HL-60/S4 treated with retinoic acid at 250 ng/mL for 4 days and 3 days (cell line): ENCODE results near the gene FHL1.
"Not testable (repeated sequence)": the region's sequence is repeated elsewhere in the genome, so short reads cannot be mapped to it uniquely, and the experiment has no call there.

Experiments used
- in situ Hi-C: fragments of 300-500 bp; cut with MboI; formaldehyde crosslinking; loops from 2 replicates; pipeline ENCODE4 v1.7.0; 2022; ENCODE audit warnings: low sequenced_read_pairs

The FHL1 gene

DNA sequence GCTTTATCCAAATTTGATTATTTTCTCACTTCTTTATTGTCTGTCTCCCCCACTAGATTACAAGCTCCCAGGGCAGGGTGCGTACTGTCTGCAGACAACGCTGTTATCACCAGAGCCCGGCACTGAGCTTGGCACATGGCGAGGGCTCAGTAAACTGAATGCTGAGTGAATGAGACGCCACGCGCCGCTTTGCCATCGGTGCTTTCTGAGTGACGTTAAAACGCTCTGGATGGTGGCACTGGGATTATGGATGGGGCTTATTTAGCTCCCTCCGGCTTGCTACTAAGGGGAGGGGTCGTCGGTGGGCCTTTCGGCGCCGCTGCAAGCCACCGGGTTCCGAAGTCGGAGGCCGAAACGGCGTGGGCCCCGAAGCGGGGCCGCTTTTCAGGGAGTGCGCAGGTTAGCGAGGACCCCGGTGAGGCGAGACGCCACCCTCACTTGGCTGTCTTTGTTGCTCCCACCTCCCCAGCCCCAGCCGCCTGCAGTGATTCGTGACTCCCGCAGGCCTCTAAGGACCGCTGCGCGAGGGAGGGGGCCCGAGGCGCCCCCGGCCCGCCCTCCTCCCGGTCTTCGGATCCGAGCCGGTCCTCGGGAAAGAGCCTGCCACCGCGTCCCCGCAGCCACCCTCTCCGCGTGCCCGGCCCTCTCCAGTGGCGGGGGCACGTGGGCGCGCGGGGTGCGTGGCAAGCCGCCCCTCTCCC lies 569 bp upstream of the FHL1 start:
- in situ Hi-C loops, result no loop called here

DNA sequence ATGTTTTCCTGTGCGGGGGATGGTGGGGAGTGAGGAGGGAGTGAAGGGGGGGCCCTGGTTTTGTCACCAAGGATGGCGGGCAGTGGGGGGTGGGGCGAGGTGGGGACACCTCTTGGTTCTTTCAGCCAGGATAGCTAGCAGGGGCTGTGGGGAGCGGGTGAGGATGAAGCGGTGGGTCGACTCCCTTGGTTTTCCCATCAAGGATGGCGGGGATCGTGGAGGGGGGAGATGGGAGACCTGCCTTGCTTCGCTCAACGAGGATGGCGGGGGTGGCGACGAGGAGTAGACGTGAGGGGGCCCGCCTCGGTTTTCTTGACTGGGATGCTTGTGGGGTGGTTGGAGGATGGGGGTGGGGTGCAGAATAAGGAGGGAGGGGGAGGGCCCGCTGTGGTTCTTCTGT lies 643 bp downstream of the FHL1 start:
- in situ Hi-C loops, result no loop called here

GRCh38 chrX:136148391-136148790 lies 1.1 kb downstream of the FHL1 start:
- in situ Hi-C loops, result no loop called here

DNA sequence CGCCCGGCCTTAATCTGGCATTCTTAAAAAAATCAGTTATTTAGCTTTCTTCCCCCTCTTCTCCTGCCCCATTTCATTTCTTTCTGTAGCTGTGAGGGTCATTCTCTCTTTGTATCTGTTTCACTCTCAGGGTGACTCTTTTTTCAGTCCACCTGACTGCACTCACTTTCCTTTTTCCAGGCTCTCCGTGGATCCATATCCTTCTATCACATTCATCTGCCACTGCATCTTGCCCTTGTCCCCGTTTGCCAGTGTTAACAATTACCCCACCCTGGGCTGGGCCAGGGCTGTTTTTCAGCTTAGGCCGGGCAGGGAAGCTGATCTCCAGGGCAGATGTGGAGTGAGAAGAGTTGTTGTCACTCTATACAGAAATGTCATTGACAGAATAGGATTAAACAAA lies 7.7 kb downstream of the FHL1 start:
- in situ Hi-C loops, result no loop called here

DNA sequence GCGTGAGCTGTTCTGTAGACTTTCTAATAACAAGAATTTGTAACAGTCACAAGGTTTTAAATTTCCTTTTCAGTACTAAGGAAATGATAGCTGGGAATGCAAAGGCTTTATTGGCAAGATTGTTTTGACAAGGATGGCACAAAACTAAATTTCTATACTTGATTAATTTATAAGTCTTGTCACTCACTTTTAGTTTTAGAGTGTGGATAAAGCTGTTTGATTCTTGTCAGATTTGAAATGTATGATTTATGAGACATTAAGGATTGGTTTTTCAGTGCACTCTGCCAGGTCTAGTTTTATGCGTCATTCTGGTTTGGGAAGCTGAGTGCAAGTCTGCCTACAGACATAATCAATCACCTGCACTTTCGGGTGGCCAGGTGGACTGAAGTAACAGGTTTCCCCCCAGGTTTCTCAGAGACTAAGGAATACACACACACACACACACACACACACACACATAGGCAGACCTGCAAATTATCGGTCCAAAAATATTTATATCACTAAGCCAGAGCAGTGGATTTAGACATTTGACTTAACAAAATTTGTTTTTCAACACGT lies 9.3 kb downstream of the FHL1 start:
- in situ Hi-C loops, result no loop called here

DNA sequence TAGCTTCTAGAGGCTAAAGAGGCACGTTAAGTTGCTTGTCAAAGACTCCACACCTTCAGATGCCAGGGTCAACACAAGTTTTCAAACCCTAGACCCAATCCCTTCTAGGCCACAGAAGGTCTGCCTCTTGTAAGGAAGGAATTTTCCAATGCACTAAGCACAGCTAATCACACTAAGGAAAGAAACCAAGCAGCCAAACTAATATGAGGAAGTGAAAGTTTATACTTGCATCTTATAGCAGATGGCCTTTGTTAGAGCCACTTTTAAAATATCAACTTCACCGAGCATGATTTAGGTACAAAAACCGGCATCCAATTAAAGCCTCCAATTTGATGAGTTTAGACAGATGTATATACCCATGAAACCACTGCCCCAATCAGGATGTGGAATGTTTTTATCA lies 9.9 kb downstream of the FHL1 start:
- in situ Hi-C loops, result no loop called here

DNA sequence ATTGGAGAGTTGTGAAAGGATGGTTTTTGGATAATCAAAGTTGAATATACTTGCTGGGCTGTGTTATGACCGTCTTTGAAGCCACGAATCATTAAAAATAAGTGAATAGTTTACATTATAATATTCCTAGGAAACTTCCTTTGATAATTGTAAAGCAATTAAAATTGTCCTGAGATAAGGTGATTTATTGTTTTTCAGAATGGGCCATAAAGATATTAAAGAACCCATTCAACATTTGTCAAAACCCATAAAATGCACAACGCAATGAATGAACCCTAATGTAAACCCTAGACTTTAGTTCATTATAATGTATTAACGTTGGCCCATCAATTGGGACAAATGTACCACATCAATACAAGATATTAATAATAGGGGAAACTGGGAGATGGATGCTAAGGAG lies 11.4 kb downstream of the FHL1 start:
- in situ Hi-C loops, result no loop called here

GRCh38 chrX:136159611-136160025 lies 12.3 kb downstream of the FHL1 start:
- in situ Hi-C loops, result no loop called here

DNA sequence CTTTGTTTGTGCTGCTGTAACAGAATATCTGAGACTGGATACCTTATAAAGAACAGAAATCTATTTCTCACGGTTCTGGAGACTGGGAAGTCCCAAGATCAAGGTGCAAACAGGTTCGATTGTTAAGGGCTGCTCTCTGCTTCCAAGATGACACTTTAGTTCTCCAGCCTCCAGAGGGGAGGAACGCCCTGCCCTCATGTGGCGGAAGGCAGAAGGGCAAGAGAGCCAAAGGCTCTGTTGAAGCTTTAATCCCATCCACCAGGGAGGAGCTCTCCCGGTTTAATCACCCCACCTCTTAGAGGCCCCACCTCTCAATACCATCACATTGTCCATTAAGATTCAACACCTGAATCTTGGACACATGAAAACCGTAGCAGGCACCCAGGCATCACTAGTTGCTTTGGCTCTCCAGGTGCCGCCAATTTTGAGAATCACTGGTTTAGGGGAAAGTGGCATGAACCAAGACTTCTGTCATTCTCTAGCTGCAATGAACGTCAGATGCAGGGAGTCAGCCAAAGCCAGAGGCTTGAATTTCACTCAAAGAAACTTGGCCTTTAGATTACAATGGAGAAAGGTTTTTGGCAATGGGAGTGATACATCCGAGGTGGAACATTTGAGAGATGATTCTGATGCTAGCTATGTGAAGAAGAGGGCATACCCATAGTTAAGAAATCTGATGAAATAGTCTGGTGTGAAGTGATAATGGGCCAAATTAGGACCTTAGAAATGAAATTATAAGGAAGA lies 15.7 kb downstream of the FHL1 start:
- in situ Hi-C loops, result no loop called here

DNA sequence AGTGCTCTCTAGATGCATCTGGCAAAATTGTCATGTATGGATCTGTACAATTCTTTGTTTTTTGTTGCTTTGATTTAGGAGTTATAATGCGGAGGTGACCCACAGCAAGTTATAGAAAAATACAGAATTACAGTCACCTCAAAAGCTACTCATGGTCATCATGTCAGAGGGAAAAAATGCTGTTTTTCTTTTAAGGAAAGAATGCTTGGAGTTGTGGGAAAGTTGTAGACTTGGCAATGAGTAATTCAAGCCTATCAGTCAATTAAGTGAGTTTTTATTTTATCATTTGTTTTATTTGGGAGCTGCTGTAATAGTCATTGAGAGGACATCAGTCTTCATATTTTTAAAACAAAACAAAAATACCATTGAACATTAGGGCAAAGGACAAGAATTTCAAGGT lies 16.4 kb downstream of the FHL1 start:
- in situ Hi-C loops, result no loop called here

DNA sequence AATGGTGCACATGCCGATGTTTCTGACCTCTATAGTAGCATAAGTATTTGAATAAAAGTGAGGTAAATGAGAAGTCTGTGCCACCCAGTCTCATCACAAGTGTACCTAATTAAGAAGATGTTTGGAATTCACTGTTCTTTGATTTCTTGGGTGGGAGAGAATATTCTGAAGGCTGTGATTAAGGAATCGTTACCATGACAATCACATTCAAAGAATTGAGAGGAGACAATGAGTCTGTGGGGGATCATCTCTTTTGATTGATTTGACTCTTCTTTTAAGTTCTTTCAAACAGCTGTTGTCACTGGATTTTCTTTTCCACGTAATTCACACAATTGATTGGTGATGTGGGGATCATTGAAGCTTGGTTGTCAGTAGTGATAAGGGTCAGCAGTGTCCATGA lies 18.1 kb downstream of the FHL1 start:
- in situ Hi-C loops, result no loop called here

GRCh38 chrX:136166221-136166855 lies 19.0 kb downstream of the FHL1 start:
- in situ Hi-C loops, result no loop called here

DNA sequence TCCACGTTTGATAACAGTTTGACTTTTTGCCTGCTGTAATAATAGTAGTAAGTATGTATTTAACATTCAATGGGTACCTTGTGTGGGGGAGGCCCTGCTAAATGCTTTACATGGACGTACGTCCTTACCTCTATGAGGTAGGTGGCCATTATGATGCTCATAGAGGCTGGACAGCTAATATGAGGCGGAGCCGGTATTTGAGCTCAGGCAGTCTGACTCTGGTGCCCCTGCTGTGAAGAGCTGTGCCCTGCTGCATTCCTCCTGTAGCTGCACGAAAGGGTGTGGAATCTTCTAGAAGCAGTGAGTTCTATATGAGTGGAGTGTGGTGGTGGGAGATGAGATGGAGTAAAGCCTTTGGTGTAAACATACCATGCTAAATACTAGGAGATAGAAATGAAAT lies 20.7 kb downstream of the FHL1 start:
- in situ Hi-C loops, result not testable (repeated sequence)

GRCh38 chrX:136168929-136169735 lies 21.8 kb downstream of the FHL1 start:
- in situ Hi-C loops, result no loop called here

DNA sequence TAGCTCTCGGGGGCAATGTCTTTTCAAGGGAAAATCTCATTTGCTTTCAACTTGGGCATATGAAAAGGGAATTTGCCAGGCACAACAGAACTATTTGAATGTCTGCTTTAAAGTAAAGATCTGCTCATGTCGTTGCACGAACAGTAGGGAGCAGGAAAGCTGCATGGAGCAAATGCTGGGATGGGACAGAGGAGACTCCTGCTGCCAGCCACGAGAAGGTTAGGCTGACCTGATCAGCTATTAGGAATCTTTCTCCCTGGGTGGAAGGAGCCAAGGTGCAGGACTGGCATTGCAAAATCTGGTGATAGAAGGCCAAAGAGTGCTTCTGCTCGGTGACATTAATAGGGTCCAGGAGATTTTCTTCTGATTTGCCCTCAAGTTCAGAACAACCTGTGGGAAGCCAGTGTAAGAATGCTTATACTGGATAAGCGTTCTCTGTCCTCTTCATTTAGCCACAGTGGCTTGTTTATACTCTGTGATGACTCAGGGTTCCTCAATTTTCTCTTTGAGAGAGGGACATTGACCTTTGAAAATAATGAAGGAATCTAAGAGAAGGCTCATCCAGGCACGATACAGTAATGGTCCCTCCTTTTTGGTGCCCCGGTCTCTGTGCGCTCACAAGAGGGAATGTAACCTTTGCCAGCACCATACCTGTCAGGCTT lies 22.9 kb downstream of the FHL1 start:
- in situ Hi-C loops, result no loop called here

- in situ Hi-C loops, result no loop called here
Observed at GRCh38 chrX:136171420-136171819, 24.1 kb downstream of the FHL1 start.

DNA sequence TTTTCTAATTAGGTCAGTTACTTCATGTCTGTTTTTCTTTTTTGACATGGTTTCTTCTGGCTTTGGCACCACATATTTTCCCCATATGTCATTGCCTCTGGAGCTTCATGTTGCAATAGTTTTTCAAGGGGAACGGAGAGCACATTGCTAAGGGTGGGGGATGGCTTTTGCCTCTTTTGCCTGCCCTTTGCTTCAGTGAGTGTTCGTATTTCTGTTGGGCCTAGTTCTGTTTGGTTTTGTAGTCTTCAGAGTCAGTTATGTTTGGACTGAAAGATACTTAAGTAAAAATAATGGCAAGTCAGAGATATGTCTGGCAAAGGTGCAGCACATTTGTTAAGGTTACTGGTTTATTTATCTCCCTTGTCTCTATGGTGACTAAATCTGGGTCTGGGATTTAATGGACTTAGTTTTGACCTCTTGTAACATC lies 29.1 kb downstream of the FHL1 start:
- in situ Hi-C loops, result no loop called here

- in situ Hi-C loops, result no loop called here
Observed at GRCh38 chrX:136179133-136179532, 31.8 kb downstream of the FHL1 start.

- in situ Hi-C loops, result no loop called here
Observed at GRCh38 chrX:136182414-136182813, 35.1 kb downstream of the FHL1 start.

GRCh38 chrX:136183172-136183571 lies 35.8 kb downstream of the FHL1 start:
- in situ Hi-C loops, result no loop called here
